H9 (cell line): ENCODE measurements around the gene ACTL7A. TPM values are rescaled to one million over a fixed set of nuclear protein-coding genes. Genes with fewer than 3 reads are reported as not detected.

Source experiments
- DNase-seq: peaks from one replicate; pipeline ENCODE4 v3.0.0-alpha.2; 2017
- H2AFZ ChIP-seq: one replicate; pipeline ENCODE4 v1.6.1; 2013; ENCODE audit warnings: mild to moderate bottlenecking, low read length, control low read depth, moderate library complexity
- H2AK5ac ChIP-seq: 2 replicates; pipeline ENCODE4 v1.6.1; 2013; ENCODE audit warnings: low read length, control low read depth, mixed read lengths; ENCODE audit not compliant: insufficient read length
- H2BK120ac ChIP-seq: one replicate; pipeline ENCODE4 v1.6.1; 2013; ENCODE audit warnings: low read depth, mild to moderate bottlenecking, low read length, control low read depth, inconsistent platforms; ENCODE audit not compliant: poor library complexity, severe bottlenecking
- H2BK12ac ChIP-seq: 2 replicates; pipeline ENCODE4 v1.6.1; 2013; ENCODE audit warnings: low read length, control low read depth, mixed read lengths, low read depth; ENCODE audit not compliant: insufficient read length
- H2BK15ac ChIP-seq: 2 replicates; pipeline ENCODE4 v1.6.1; 2013; ENCODE audit warnings: low read depth, low read length, control low read depth
- H2BK20ac ChIP-seq: one replicate; pipeline ENCODE4 v1.6.1; 2013; ENCODE audit warnings: low read depth, mild to moderate bottlenecking, low read length, control low read depth, inconsistent platforms; ENCODE audit not compliant: poor library complexity, severe bottlenecking
- H2BK5ac ChIP-seq: 2 replicates; pipeline ENCODE4 v1.6.1; 2013; ENCODE audit warnings: low read length, control low read depth, mixed read lengths; ENCODE audit not compliant: insufficient read length
- H3K14ac ChIP-seq: 2 replicates; pipeline ENCODE4 v1.6.1; 2013; ENCODE audit warnings: low read length, control low read depth; ENCODE audit not compliant: insufficient read depth
- H3K18ac ChIP-seq: 2 replicates; pipeline ENCODE4 v1.6.1; 2013; ENCODE audit warnings: low read depth, mild to moderate bottlenecking, mixed read lengths, low read length, control low read depth; ENCODE audit not compliant: insufficient read length
- H3K23ac ChIP-seq: 2 replicates; pipeline ENCODE4 v1.6.1; 2013; ENCODE audit warnings: low read length, control low read depth, mixed read lengths, low read depth; ENCODE audit not compliant: insufficient read length
- H3K23me2 ChIP-seq: 2 replicates; pipeline ENCODE4 v1.6.1; 2013; ENCODE audit warnings: low read depth, mild to moderate bottlenecking, mixed read lengths, low read length, control low read depth; ENCODE audit not compliant: insufficient read length, poor library complexity, severe bottlenecking
- H3K27ac ChIP-seq: 2 replicates; pipeline ENCODE4 v1.5.1; 2013; ENCODE audit warnings: low read length, control low read depth, mixed read lengths, low read depth; ENCODE audit not compliant: insufficient read length
- H3K27me3 ChIP-seq: 2 replicates; pipeline ENCODE4 v1.6.1; 2013; ENCODE audit warnings: low read length, control low read depth, inconsistent platforms; ENCODE audit not compliant: insufficient read depth
- H3K4ac ChIP-seq: 2 replicates; pipeline ENCODE4 v1.6.1; 2013; ENCODE audit warnings: low read depth, mild to moderate bottlenecking, control low read depth, inconsistent platforms, low read length, moderate library complexity
- H3K4me1 ChIP-seq: 2 replicates; pipeline ENCODE4 v1.6.1; 2013; ENCODE audit warnings: low read length, control low read depth, inconsistent platforms; ENCODE audit not compliant: insufficient read depth
- H3K4me2 ChIP-seq: 2 replicates; pipeline ENCODE4 v1.6.1; 2013; ENCODE audit warnings: low read length, control low read depth, mixed read lengths; ENCODE audit not compliant: insufficient read length, insufficient read depth
- H3K56ac ChIP-seq: 2 replicates; pipeline ENCODE4 v1.6.1; 2013; ENCODE audit warnings: low read depth, mild to moderate bottlenecking, mixed read lengths, low read length, control low read depth; ENCODE audit not compliant: insufficient read length
- H3K79me1 ChIP-seq: 2 replicates; pipeline ENCODE4 v1.6.1; 2013; ENCODE audit warnings: low read depth, mild to moderate bottlenecking, moderate library complexity, low read length, control low read depth, inconsistent platforms; ENCODE audit not compliant: insufficient read depth, poor library complexity, severe bottlenecking
- H3K79me2 ChIP-seq: 2 replicates; pipeline ENCODE4 v1.6.1; 2013; ENCODE audit warnings: low read length, control low read depth, inconsistent platforms; ENCODE audit not compliant: insufficient read depth
- H3K9ac ChIP-seq: 2 replicates; pipeline ENCODE4 v1.6.1; 2013; ENCODE audit warnings: low read length, control low read depth, mixed read lengths; ENCODE audit not compliant: insufficient read length; ENCODE audit errors: extremely low read depth
- H3K9me3 ChIP-seq: one replicate; pipeline ENCODE4 v1.6.1; 2013; ENCODE audit warnings: low read depth, low read length, inconsistent platforms; ENCODE audit not compliant: control insufficient read depth
- H3T11ph ChIP-seq: one replicate; pipeline ENCODE4 v1.6.1; 2013; ENCODE audit warnings: mild to moderate bottlenecking, low read length, control low read depth, inconsistent platforms
- H4K20me1 ChIP-seq: one replicate; pipeline ENCODE4 v1.6.1; 2013; ENCODE audit not compliant: control insufficient read depth, insufficient read length, insufficient read depth
- H4K5ac ChIP-seq: 2 replicates; pipeline ENCODE4 v1.6.1; 2013; ENCODE audit warnings: low read depth, mild to moderate bottlenecking, mixed read lengths, low read length, control low read depth; ENCODE audit not compliant: insufficient read length
- H4K8ac ChIP-seq: replicated peaks from 2 replicates; pipeline ENCODE4 v1.6.1; 2013; ENCODE audit warnings: low read length, control low read depth, mixed read lengths, low read depth; ENCODE audit not compliant: insufficient read length
- H4K91ac ChIP-seq: 2 replicates; pipeline ENCODE4 v1.6.1; 2013; ENCODE audit warnings: low read depth, mild to moderate bottlenecking, moderate library complexity, mixed read lengths, low read length, control low read depth; ENCODE audit not compliant: insufficient read length
- H3K27ac Mint-ChIP-seq, 3 experiments: 2 replicates in 2 of 3; 3 replicates in 1 of 3; pipeline ENCODE4 v1.8.0; 2020 to 2021; ENCODE audit warnings: mixed read lengths in 3 of 3, mild to moderate bottlenecking in 1 of 3, moderate library complexity in 1 of 3
- H3K27me3 Mint-ChIP-seq: 2 replicates; pipeline ENCODE4 v1.8.0; 2021; ENCODE audit warnings: low read depth, mild to moderate bottlenecking, moderate library complexity, mixed read lengths
- H3K36me3 Mint-ChIP-seq, 3 experiments: 2 replicates in 2 of 3; 3 replicates in 1 of 3; pipeline ENCODE4 v1.8.0; 2020 to 2021; ENCODE audit warnings: low read depth in 3 of 3, mixed read lengths in 3 of 3; ENCODE audit not compliant: insufficient read depth in 1 of 3
- H3K4me1 Mint-ChIP-seq, 2 experiments: 2 replicates each; pipeline ENCODE4 v1.8.0; 2020; ENCODE audit warnings: mixed read lengths in 2 of 2
- H3K4me3 Mint-ChIP-seq, 2 experiments: 2 replicates in 1 of 2; 3 replicates in 1 of 2; pipeline ENCODE4 v1.8.0; 2020 to 2021; ENCODE audit warnings: mild to moderate bottlenecking in 2 of 2, mixed read lengths in 2 of 2, moderate library complexity in 1 of 2
- H3K9me3 Mint-ChIP-seq, 2 experiments: 2 replicates in 1 of 2; 3 replicates in 1 of 2; pipeline ENCODE4 v1.8.0; 2020; ENCODE audit warnings: mild to moderate bottlenecking in 2 of 2, mixed read lengths in 2 of 2, moderate library complexity in 1 of 2
- WGBS: extraction: QIAGEN DNeasy Blood & Tissue Kit; methylation state at CpG from one replicate; pipeline ENCODE4 v1.1.7; 2013; ENCODE audit warnings: missing lambda C conversion rate, low lambda C conversion rate, mixed read lengths; ENCODE audit not compliant: insufficient read length; ENCODE audit errors: extremely low coverage; 5-methylcytosine and 5-hydroxymethylcytosine counted together
- total RNA-seq: library from RNA; stranded (reverse); gene quantifications from 2 replicates; pipeline ENCODE4 v1.2.1, GENCODE V29; 2021
- TF ChIP-seq, protein P1 (sequence below): fragments of 200-600 bp; sonication (generic); conservative IDR thresholded peaks from 3 replicates; pipeline ENCODE4 v1.8.0; 2021; ENCODE audit warnings: antibody characterized with exemption, mild to moderate bottlenecking

Gene ACTL7A
- total RNA-seq, 1 experiment from 2014 or later, result not detected

GRCh38 chr9:108884701-108885100 is 22.6 kb downstream of the ACTL7A start:
- H3T11ph ChIP-seq, result no peak overlapping the region
- WGBS, result no CpG with 5 or more reads among the region's 3 CpGs
- no peak overlapping the region for H3K4ac ChIP-seq
- no peak overlapping the region for H3K9ac ChIP-seq
- no peaks in the 10 kb centered on the region for H3K23me2 ChIP-seq
- DNase-seq, result no peak
- no peak overlapping the region for H2AFZ ChIP-seq
- TF ChIP-seq, protein P1, sequence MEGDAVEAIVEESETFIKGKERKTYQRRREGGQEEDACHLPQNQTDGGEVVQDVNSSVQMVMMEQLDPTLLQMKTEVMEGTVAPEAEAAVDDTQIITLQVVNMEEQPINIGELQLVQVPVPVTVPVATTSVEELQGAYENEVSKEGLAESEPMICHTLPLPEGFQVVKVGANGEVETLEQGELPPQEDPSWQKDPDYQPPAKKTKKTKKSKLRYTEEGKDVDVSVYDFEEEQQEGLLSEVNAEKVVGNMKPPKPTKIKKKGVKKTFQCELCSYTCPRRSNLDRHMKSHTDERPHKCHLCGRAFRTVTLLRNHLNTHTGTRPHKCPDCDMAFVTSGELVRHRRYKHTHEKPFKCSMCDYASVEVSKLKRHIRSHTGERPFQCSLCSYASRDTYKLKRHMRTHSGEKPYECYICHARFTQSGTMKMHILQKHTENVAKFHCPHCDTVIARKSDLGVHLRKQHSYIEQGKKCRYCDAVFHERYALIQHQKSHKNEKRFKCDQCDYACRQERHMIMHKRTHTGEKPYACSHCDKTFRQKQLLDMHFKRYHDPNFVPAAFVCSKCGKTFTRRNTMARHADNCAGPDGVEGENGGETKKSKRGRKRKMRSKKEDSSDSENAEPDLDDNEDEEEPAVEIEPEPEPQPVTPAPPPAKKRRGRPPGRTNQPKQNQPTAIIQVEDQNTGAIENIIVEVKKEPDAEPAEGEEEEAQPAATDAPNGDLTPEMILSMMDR, result no peak
- Mint-ChIP-seq H3K27me3 (no peaks in the 10 kb centered on the region), H3K36me3 (peaks cover 0 to 33% (median 20%) of the 10 kb centered on the region in 3 experiments; a peak in 5 of 7 replicates), H3K9me3 (no peaks in the 10 kb centered on the region), H3K4me1 (no peaks in the 10 kb centered on the region), H3K27ac (no peak overlapping the region), H3K4me3 (no peak overlapping the region)
- H4K5ac ChIP-seq, result no peak overlapping the region
- H4K8ac ChIP-seq, result no peak overlapping the region
- no peak overlapping the region for H2BK20ac ChIP-seq
- H3K23ac ChIP-seq, result no peak overlapping the region
- no peak overlapping the region for H2BK12ac ChIP-seq
- H3K4me2 ChIP-seq, result no peak overlapping the region
- H3K79me1 ChIP-seq, result no peaks in the 10 kb centered on the region
- H3K79me2 ChIP-seq, result no peaks in the 10 kb centered on the region
- no peak overlapping the region for H2BK5ac ChIP-seq
- no peak overlapping the region for H3K27ac ChIP-seq
- H3K18ac ChIP-seq, result no peak overlapping the region
- no peak overlapping the region for H2AK5ac ChIP-seq
- no peaks in the 10 kb centered on the region for H3K27me3 ChIP-seq
- H3K9me3 ChIP-seq, result no peaks in the 10 kb centered on the region
- no peak overlapping the region for H3K14ac ChIP-seq
- no peak overlapping the region for H4K91ac ChIP-seq
- no peak overlapping the region for H3K56ac ChIP-seq
- no peaks in the 10 kb centered on the region for H3K4me1 ChIP-seq
- H4K20me1 ChIP-seq, result no peaks in the 10 kb centered on the region
- H2BK120ac ChIP-seq, result no peak overlapping the region
- H2BK15ac ChIP-seq, result no peak overlapping the region
